ENCODE data around the gene CDC16. TPM values are rescaled to one million over a fixed set of nuclear protein-coding genes. Genes with fewer than 3 reads are reported as not detected.

Gene CDC16
- total and polyA plus RNA-seq, 2 of the 13 experiments (the other 11 are each of a cell fraction or from before 2014, with no cell fraction given): 24.2 to 60.9 TPM

DNA sequence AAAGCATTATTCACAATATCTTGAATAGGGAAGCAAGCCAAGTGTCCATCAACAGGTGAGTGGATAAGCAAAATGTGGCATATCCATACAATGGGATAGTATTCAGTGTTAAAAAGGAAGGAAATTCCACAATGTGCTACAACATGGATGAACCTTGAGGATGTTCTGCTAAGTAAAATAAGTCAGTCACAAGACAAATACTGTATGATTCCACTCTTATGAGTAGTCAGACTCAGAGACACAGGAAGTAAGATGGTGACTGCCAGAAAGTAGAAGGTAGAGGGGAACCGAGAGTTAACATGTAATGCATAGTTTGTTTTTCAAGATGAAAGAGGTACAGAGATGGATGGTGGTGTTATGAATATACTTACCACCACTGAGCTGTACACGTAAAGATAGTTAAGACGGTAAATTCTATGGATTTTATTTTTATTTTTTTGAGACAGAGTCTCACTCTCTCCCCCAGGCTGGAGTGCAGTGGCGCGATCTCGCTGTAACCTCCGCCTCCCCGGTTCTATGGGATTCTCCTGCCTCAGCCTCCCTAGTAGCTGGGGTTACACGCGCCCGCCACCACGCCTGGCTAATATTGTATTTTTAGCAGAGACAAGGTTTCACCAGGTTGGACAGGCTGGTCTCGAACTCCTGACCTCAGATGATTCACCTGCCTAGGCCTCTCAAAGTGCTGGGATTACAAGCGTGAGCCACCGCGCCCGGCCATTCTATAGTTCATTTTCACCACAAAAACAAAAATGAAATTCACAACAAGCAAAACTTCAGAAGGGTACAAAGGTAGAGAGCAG is 78.6 kb downstream of the CDC16 start (continued):
- TF ChIP-seq ZGPAT (CRISPR knock-in tag; IDR thresholded peaks at IDR 0.05): no peak
- no peak for TF ChIP-seq KLF16 (CRISPR knock-in tag; IDR thresholded peaks at IDR 0.05)
- no peak for TF ChIP-seq ZNF614 (CRISPR knock-in tag; IDR thresholded peaks at IDR 0.05; ENCODE audit: borderline replicate concordance)
- no peak for TF ChIP-seq ATF4 (CRISPR knock-in tag; IDR thresholded peaks at IDR 0.05)
- no peak for TF ChIP-seq IKZF1 (IDR thresholded peaks at IDR 0.05)
- TF ChIP-seq, protein P1, sequence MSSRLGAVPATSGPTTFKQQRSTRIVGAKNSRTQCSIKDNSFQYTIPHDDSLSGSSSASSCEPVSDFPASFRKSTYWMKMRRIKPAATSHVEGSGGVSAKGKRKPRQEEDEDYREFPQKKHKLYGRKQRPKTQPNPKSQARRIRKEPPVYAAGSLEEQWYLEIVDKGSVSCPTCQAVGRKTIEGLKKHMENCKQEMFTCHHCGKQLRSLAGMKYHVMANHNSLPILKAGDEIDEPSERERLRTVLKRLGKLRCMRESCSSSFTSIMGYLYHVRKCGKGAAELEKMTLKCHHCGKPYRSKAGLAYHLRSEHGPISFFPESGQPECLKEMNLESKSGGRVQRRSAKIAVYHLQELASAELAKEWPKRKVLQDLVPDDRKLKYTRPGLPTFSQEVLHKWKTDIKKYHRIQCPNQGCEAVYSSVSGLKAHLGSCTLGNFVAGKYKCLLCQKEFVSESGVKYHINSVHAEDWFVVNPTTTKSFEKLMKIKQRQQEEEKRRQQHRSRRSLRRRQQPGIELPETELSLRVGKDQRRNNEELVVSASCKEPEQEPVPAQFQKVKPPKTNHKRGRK (CRISPR knock-in tag; IDR thresholded peaks at IDR 0.05): no peak
- TF ChIP-seq RBM39 (IDR thresholded peaks at IDR 0.05; ENCODE audit: low read depth, low read length, poor library complexity, severe bottlenecking): no peak
- no peak for TF ChIP-seq ZSCAN29 (CRISPR knock-in tag; conservative IDR thresholded peaks at IDR 0.05)
- TF ChIP-seq ZNF142 (CRISPR knock-in tag; IDR thresholded peaks at IDR 0.05): no peak
- TF ChIP-seq ZEB1 (IDR thresholded peaks at IDR 0.05; ENCODE audit: insufficient replicate concordance, low read depth): no peak
- TF ChIP-seq ZNF713 (CRISPR knock-in tag; IDR thresholded peaks at IDR 0.05): no peak
- TF ChIP-seq SIN3B (IDR thresholded peaks at IDR 0.05; ENCODE audit: low read length): no peak
- TF ChIP-seq PBX3 (CRISPR knock-in tag; IDR thresholded peaks at IDR 0.05; ENCODE audit: borderline replicate concordance): no peak
- no peak for TF ChIP-seq ZNF296 (CRISPR knock-in tag; conservative IDR thresholded peaks at IDR 0.05)
- TF ChIP-seq ZMYM2 (CRISPR knock-in tag; IDR thresholded peaks at IDR 0.05): 0 out of 2 replicates have a peak, but pooled peaks have one; percentile 63
- no peak for TF ChIP-seq DNMT3B (CRISPR knock-in tag; conservative IDR thresholded peaks at IDR 0.05)
- no peak for TF ChIP-seq ZNF232 (CRISPR knock-in tag; IDR thresholded peaks at IDR 0.05; ENCODE audit: borderline replicate concordance)
- no peak for TF ChIP-seq FOSL2 (CRISPR knock-in tag; IDR thresholded peaks at IDR 0.05)
